ENCODE data around the gene WDR38.

DNA sequence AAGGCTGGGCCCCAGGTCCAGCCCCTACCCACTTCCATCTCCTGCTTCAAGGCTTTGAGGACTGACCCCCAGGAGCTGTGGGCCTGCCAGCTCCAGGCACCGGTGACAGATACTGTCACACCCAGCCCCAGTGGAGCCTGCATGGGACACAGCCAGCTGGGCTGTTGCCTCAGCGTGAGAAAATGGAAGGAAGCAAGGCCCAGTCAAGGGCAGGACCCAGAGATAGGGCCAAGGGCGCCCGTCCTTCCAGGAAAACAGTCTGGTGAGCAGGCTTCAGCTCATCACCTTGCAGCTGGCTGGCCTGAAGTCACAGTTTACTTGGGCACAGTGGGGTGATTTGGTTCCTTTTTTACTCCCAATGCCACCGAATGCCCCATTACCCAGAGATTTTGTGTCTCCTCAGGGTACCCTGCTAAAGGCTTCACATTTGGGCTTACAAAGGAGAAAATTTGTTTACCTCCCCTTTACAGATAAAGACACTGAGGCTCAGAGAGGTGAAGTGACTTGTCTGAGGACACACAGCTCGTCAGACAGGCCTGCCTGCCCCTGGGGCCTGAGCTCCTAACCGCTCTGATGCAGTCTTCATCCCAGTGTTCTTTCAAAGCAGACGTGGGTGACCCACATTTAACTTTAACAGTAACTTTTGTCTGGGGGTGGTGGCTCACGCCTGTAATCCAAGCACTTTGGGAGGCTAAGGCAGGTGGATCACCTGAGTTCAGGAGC lies 21.5 kb upstream of the WDR38 start:
- no peak for TF ChIP-seq CTCF (IDR thresholded peaks at IDR 0.05)
- TF ChIP-seq EP300 (IDR thresholded peaks at IDR 0.05) = no peak
